ENCODE data around the gene AP1AR.
A peak's percentile ranks its signal among the peaks of the same experiment; 100 is the strongest.

AP1AR gene

DNA sequence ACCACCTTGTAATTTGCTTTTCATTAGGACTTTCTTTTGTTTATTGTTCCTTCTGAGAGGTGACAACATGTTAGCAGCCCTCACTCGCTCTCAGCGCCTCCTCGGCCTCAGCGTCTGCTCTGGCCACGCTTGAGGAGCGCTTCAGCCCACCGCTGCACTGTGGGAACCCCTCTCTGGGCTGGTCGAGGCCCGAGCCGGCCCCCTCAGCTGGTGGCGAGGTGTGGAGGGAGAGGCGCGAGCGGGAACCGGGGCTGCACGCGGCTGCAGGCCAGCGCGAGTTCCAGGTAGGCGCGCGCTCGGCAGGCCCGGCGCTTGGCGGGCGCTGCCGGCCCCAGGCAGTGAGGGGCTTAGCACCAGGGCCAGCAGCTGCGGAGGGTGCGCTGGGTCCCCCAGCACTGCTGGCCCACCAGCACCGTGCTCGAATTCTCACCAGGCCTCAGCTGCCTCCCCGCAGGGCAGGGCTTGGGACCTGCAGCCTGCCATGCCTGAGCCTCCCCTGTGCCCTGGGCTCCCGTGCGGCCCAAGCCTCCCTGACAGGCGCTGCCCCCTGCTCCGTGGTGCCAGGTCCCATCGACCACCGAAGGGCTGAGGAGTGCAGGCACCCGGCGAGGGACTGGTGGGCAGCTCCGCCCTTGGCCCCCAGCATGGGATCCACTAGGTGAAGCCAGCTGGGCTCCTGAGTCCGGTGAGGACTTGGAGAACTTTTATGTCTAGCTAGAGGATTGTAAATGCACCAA is 9.2 kb upstream of the AP1AR start:
- DNase-seq: no peak

DNA sequence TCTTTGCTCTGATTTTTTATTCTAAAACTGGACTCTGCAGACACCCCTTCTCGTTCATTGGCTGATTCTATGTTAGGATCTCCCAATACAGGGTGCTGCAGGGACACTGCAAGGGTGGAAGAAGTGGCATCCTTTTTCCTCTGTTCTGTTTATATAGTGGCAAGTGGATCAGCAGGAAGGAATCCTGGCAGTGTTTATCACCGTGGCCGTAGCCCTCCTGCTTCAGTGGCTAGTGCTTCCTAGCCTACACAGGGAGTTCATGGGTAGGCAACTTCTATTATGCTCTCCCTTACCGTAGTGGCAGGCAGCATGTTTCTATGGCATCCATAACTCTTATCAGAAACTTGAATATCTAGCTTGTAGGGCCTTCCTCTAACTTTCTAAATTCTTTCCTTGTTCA is 6.4 kb upstream of the AP1AR start:
- no peak for DNase-seq

DNA sequence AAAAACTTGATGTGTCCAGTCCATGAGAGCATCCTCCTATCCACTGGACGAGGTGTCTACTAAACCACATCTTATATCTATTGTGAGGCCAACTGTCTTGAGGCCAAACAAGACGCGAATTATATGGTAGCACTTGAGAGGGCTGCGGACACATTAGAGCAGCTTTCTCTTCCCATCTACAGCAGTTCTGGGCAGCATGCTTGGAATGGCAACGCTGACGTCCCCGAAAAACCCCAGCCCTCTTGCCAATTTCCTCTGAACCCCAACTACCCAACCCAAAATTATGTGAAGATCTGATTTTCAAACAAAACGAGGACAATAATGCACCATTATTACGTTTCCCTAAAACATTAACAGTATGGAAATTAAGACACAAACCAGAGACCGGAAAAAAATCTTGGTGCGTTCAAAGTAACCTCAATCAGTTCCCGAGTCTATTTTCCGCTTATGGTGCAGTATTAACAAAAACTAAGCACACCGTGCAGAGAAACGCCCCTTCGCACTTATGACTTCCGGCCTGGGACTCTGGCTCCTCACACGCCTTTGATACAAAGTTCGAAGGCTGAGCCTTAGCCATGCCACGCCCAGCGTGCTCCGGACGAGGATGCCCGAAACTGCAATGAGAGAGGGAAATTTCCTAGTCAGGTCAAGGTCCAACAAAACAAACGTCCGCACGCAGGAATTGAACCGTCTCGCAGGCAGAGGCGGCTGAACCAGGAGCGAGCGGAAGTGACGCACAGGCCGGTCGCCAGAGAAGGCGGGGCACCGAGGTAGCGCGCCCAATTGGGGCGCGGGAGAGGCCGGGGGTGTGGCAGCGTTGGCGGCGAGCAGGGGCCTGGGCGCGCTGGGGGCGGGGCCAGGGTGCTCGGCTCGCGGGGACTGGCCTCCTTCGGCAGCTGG is 458 bp upstream of the AP1AR start:
- DNase-seq: peak; percentile 58

DNA sequence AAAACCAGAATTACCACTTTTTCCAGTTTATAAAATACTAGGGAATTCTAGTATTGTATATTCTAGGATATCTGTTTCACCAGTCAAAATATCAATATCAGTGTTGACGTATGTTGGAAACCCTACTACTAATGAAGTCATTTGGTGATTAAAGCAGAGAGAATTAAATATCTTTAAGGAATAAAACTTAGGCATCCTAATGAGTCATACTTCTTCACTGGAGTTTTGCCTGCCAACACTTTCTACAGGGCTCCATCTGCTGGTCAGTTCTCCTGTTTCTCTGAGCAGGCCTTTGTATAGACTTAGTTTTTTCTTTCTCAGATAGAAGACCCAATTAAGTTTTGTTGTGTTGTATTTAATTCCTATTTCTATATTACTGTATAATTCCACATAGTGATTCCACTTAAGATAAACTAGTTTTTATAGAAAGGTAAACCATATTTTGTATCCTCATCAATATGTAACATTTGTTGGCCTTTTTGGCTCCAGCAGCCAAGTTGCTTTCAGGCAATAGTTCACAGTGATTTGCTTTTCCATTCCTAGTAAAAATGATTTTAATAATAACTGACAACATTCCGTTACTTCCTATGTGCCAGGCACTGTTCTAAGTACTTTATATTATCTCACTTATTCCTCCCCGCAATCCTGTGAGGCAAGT is 3.5 kb downstream of the AP1AR start:
- DNase-seq: no peak

DNA sequence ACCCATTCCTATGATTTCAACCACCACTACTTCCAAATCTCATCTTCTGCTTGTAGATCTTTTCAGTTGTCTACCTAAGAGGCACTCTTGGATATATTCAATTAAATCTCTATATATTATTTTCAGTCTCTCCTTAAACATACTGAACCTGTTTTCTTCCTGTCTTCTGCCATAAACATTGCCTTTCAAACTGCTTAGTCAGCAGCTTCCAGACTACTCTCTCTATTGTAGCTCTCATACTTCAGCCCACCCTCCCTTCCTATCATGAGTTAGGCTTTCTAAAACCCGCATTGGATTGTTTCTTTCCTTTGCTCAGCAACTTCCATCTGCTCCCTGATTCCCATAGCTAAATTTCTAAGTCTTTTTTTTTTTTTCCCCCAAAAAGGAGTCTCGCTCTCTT is 4.5 kb downstream of the AP1AR start:
- no peak for DNase-seq

DNA sequence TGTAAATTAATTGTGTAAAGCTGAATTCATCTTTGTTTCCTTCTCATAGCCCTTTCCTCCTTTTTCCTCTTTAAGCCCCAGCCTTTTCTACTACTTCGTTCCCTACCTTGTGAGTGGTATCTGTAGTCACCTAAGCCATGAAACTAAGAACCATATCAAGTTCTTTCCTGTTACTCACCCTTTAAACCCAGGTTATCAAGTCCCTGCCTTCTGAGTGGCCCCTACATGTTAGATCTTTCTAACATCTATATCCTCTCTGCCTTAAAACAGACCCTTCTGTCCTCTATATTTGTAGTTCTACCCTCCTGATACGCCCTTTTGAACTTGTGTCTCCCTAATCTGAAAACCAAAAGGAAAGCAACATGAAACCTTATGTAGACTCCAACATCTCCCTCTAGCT is 7.2 kb downstream of the AP1AR start:
- DNase-seq: no peak

DNA sequence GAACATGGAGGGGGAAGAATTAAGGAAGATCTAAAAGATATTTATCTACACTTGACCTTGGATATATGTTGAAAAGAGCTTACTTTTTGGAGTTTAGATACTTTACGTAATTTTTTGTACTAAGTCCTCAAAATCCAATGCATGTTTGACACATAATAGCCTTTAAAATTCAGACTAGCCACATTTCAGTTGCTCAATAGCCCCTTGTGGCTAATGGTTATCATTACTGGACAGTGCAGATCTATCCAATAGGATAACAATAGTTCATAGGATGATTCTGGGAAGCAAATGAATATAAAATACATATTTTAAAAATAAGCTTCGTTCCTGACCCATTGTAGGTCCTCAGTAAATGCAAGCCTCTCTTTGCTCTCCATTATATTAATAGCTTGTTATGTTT is 13.8 kb downstream of the AP1AR start:
- DNase-seq: no peak

DNA sequence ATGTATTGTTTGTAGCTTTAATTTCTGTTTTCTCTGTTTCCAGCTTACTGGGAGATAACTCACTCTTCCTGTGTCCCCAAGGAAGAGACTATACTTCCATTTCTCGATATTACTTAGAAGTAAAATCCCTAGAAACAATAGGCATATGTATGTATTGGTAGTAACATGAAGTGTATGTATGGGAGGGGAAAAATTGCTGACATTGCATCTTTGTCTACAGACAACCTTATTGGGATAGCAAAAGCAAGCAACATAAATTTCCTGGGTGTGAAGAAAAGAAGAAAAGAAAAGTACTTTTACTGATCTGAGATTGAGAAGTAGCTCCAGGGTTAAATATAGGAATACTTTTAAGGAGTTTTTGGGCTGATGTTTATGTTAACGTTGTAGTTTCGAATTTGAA is 15.4 kb downstream of the AP1AR start:
- no peak for DNase-seq

DNA sequence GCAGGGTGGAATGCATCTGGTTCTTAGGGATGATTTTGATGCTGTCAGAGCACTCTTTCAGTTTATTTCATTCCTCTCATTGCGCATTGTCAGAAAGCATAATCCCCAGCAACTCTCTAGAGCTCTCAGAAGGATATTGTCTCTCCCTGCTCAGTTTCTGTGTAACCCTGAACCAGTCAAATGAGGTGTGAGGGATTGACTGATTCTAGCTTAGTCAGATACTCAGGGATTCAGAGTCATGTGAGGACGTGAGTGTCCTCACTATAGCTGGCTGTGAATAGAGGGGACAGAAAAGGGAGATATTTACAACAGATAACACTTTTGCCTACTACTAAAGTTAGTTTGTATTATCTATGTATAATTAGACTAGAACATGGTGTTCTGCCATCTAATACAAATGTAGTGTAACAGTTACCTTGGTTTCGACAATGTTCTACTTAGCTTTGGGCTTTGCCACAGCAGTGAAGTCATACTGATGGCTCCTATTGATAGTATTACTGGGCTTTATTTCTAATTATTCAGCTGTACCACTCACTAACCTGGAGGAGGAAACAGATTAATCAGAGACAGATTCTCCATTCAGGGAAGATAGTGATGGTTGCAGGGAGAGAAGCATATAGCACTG is 19.5 kb downstream of the AP1AR start:
- DNase-seq: no peak

DNA sequence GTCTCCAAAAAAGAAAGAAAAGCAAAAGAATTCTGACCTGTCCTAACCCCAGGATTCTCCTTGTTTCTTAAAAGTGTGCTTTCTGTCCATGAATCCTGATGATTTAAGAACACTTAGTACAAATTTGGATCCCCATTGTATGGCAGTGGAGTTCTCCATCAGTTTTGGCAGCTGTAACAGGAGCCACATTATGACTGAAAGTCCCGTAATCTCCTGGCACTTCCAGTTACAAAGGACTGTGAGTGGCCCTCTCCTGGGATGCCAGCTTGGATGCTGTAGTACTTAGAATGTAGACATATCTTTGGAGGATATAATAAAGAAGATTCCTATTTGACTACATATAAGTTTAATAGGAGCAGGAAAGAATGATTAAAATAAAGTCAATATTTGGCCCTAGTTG is 20.6 kb downstream of the AP1AR start:
- DNase-seq: no peak

DNA sequence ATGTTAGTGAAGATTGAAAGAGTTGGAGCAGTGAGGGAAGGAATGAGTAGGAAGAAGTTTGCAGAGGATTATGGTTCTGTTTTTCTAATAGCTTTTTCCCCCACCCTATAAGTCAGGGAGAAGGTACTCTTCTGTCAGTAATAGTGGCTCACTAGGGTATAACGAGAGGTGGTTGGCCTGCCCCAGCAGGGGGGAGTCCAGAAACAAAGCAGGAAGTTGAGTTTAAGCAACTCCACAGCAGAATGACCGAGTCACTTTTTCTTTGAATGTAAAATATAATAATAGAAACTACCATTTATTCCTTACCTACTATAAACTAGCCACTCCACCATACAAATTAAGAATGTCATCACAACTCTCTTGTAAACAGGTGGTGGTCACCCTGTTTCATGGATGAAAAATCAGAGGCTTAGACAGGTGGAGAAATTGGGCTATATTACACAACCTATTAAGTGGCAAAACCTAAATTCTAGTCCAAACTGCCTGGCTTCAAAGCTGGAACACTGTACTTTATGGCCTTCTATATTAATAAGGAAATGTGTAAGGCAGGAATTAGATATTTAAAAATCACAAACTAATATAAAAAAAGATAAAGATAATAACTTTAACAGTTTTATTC is 21.9 kb downstream of the AP1AR start:
- DNase-seq: no peak

DNA sequence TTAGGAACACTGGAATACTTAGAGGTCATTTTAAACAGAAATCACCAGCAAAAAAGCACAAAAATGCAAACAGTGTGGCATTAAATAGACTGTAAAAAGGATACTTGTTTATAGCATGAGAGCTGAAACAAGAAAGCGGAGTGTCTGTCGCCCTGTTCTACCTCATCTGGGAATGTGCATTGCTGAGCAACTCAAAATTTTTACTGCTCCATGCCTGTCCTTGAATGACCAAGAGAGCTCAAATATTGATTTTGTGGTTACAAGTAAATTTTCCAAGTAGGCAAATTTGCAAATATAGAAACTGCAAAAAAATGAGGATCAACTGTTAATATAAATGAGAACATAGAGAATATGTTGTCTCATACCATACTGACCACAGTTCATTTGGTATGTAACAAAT is 25.5 kb downstream of the AP1AR start:
- no peak for DNase-seq

DNA sequence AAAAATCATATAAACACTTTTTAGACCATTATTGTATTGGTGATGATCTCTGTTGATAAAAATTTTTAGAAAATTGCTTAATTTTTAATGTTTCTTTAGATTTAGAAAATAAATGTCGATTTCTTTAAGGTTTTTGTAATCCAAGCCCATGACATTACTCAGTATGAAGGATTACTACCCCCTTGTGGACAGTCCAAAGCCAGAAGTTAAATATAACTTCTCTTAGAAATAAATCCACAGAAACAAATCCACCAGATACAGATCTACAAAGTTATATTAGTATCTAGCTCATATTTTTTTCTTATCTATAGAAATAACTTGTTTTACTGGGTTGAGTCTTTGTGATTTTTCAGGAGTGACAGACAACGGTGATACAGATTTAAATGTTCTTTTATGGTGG is 35.2 kb downstream of the AP1AR start:
- no peak for DNase-seq

DNA sequence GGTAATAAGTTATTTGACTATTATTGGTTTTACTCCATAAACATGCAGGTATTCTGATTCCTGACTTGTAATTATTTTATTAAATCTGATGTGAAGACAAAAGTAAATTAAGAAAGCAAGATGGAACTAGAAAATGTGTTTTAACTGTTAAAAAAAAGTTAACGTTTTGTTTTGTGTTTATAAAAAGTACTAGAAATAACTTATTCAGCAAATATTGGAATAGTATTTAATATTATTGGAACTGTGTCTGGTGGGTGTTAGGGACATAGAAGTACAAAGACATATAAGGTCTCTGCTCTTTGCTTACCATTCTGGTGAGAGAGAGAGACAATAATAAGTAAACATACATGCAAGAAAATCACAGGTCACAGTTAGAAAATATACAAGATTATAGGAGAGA is 38.5 kb downstream of the AP1AR start:
- DNase-seq: no peak

DNA sequence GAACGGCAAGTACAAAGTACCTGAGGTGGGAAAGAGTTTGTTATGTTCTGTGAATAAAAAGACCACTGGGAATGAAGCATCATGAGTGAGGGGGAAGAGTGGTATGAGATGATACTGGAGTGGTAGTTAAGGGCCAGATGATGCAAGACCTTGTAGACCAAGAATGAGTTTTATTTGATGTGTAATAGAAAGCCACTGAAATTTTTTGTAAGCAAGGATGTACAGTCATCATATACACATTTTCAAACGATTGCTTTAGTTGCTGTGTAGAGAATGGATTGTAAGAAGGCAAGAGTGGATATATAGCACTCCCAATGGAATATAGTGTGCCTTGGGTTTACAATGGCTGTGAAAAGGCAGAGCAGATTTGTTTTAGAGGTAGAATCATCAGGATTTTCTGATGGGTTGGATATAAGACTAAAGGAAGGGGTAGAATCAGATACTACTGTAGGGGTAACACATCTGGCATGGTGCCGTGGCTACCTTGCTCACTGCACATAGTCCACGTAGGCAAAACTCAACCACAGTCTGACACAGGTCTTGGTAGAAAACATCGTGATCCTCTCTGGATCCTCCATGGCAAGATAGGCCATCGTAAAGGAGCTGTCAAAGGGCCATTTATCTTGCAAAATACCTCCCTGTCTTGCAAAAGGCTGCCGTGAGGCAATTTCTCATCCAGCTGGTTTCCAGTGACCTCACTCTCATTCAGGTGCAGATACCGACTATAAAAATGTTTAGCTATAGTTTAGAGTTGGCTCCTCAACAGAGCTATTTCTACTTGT is 39.2 kb downstream of the AP1AR start:
- DNase-seq: no peak

DNA sequence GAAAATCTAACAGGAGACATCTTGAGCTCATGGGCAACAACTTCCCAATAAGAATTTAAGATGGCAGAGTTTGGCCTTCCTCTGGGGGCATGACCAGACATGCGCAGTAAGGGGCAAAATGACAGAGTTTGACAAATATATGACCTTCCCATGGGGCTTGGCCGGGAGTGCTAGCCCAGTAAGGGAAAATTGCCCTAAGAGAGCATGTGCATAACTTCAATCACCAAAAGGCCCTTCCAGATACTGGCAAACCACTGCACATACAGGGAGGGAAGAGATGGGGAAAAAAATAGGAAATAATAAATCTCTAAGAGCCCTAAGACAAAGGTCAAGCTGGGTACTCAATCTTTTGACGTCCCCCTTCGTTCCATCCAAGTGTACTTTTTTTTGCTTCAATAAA is 40.7 kb downstream of the AP1AR start:
- DNase-seq: no peak

DNA sequence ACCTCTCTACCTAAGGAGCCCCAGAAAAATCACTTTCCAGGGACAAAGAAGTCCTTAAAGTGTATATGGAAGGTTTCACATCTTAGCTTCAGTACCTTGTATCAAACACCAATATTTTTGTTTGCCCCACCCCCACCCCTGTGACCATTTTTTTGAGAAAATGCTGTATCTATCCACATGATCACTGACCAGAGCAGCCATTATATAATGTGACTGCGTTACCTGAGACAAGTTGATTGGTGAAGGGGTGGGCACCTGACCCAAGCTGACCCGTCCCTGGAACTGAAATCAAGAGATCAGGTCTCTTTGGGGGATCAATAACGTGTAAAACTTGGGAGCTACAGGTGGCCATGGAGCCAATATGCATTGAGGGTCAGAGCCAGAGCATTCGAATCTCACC is 43.4 kb downstream of the AP1AR start:
- no peak for DNase-seq

DNA sequence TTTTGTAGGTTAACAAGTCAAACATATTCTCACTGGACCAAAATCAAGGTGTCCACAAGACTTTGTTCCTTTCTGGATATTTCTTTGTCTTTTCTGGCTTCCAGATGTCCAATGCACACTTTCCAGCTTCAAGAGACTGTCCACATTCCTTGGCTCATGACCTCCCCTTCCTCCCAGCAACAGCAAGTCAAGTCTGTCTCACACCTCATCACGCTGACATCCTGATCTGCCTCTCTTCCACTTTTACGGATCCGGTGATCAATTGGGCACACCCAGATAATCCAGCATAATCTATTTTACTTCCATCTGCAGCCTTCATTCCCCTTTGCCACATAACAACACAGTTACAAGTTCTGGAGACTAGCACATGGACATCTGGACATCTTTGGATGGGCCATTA is 44.5 kb downstream of the AP1AR start:
- no peak for DNase-seq

DNA sequence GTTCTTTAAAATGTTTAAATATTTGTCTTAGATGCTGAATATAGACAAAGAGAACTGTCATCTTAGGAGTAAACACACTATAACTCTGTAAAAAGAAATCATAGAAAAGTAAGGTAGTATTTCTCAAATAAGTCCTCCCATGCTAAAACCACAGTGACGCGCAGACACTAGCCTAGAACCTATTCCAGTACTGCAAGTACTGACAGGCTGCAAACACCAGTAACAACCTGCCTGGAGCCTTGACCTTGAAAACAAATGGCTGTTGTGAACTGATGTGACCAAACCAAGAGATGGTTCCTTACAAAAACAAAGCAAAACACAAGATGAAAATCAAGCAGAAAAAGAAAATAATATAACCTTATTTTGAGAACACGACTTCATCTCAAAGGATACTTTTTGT is 45.6 kb downstream of the AP1AR start:
- DNase-seq: no peak

DNA sequence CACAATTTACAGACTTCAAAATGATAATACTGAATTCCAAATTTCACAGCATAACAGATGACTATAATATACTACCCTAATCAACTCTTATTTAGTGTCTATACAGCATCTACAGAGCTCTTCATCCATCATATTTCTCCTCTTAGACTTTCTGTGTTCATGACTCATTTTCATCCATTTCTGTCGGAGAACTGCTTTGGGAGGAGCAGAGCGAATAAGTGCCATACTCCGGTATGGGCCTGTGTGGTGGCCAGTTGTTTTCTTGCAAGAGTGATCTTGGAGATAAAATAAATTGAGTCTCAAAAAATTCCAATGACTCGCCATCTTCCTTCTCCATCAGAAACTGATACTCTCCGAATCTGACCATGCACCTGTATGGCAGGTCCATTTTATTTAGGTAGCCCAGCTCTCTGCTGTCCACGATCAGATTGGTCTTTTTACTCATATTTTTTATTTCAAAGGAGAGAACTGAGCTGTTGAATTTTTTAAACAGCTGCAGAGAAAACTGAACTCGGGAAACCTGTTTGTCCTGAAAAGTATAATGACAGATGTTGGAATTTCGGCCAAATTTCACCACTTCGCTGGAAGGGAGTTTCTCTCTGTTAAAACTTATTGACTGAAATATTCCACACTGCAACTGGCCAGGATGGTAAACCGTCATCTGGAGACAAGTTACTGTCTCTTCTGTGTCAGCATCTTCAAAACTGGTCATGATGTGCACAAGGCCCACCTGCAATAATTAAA is 46.3 kb downstream of the AP1AR start:
- no peak for DNase-seq

Data from DMS79 (cell line).